ENCODE results near the gene GSK3A. TPM values are rescaled to one million over a fixed set of nuclear protein-coding genes. Genes with fewer than 3 reads are reported as not detected.
A peak's percentile ranks its signal among the peaks of the same experiment; 100 is the strongest.

GSK3A gene
- polyA plus RNA-seq, 4 donors = 48.5 to 73.0 (median 70.6) TPM

DNA sequence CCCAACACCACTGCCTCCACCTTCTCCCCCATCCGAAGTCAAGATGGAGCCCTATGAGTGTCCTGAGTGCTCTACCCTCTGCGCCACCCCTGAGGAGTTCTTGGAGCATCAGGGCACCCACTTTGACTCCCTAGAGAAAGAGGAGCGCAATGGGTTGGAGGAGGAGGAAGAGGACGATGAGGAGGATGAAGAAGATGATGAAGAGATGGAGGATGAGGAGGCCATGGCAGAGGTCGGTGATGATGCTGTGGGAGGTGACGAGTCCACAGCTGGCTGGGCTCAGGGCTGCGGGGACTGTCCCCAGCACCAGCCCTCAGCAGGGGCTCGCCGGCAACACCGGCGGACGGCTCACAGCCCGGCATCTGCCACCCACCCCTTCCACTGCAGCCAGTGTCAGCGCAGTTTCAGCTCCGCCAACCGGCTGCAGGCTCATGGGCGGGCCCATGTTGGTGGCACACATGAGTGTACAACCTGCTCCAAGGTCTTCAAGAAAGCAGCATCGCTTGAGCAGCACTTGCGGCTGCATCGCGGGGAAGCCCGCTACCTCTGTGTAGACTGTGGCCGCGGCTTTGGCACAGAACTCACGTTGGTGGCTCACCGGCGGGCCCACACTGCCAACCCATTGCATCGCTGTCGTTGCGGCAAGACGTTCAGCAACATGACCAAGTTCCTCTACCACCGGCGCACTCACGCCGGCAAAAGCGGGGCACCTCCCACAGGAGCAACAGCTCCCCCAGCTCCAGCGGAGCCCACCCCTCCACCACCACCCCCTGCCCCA lies 17.3 kb downstream of the GSK3A start:
- no peaks in the 10 kb centered on the region for H3K9me3 ChIP-seq (ENCODE audit: control insufficient read depth in 2 of 2, insufficient read depth in 1 of 2, low read depth in 1 of 2, low read length in 1 of 2)
- peaks cover 2 to 37% (median 3%) of the 10 kb centered on the region in 3 donors for H3K4me1 ChIP-seq (ENCODE audit: control insufficient read depth in 3 of 3, insufficient read depth in 2 of 3, low read depth in 1 of 3, low read length in 2 of 3)
- no peak for FAIRE-seq
- H3K4me3 ChIP-seq (ENCODE audit: low read depth in 1 of 3, low read length in 3 of 3) = no peak overlapping the region
- WGBS, 3 donors = 96% methylated on average over 33 to 37 of the region's 37 CpGs
- H3K36me3 ChIP-seq (ENCODE audit: control insufficient read depth in 3 of 3, insufficient read depth in 2 of 3, low read depth in 1 of 3, low read length in 3 of 3) = peaks cover 2 to 70% (median 21%) of the 10 kb centered on the region in 3 donors
- no peak overlapping the region for H3K27ac ChIP-seq (ENCODE audit: low read depth in 1 of 3, low read length in 2 of 3)
- no peaks in the 10 kb centered on the region for H3K27me3 ChIP-seq (ENCODE audit: control insufficient read depth in 3 of 3, insufficient read depth in 3 of 3, low read length in 3 of 3)
- DNase-seq = no peak

DNA sequence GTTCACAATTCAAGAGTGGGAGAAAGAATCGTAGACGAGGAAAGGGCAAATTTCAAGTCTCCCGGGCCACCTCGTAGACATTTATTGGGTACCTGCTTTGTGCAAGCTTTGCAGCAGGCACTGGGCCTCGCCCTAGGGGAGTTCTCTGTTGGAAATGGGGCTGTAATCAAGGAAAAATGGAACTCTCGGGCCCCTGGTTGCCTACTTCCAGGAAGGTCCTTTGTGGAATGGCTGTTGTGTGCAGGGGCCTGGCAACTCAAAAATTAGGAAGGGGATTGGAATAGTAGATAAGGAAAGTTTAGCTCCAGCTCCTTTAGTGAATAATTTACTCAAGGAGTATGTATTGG lies 21.7 kb downstream of the GSK3A start:
- no peak for FAIRE-seq
- peak overlapping the region; percentile 71 to 87 (median 83) for H3K4me3 ChIP-seq (ENCODE audit: low read depth in 1 of 3, low read length in 3 of 3)
- H3K4me1 ChIP-seq (ENCODE audit: control insufficient read depth in 3 of 3, insufficient read depth in 2 of 3, low read depth in 1 of 3, low read length in 2 of 3) = peaks cover 9 to 35% (median 12%) of the 10 kb centered on the region in 3 donors
- H3K27me3 ChIP-seq (ENCODE audit: control insufficient read depth in 3 of 3, insufficient read depth in 3 of 3, low read length in 3 of 3) = no peaks in the 10 kb centered on the region
- no peaks in the 10 kb centered on the region for H3K9me3 ChIP-seq (ENCODE audit: control insufficient read depth in 2 of 2, insufficient read depth in 1 of 2, low read depth in 1 of 2, low read length in 1 of 2)
- DNase-seq = no peak
- peak overlapping the region; percentile 67 to 78 (median 76) for H3K27ac ChIP-seq (ENCODE audit: low read depth in 1 of 3, low read length in 2 of 3)
- WGBS, 3 donors = 1 to 2% (median 1%) methylated on average over 6 of the region's 6 CpGs
- H3K36me3 ChIP-seq (ENCODE audit: control insufficient read depth in 3 of 3, insufficient read depth in 2 of 3, low read depth in 1 of 3, low read length in 3 of 3) = peaks cover under 1 to 29% (median 10%) of the 10 kb centered on the region in 3 donors

GRCh38 chr19:42219812-42220750 lies 22.3 kb downstream of the GSK3A start, which contains the start of gene ZNF526:
Gene ZNF526, plus strand, starts transcription at chr19:42220312. Its CDS starts 4,092 bp downstream, at chr19:42224404.
- peaks cover 9 to 42% (median 12%) of the 10 kb centered on the region in 3 donors for H3K4me1 ChIP-seq (ENCODE audit: control insufficient read depth in 3 of 3, insufficient read depth in 2 of 3, low read depth in 1 of 3, low read length in 2 of 3)
- no peaks in the 10 kb centered on the region for H3K9me3 ChIP-seq (ENCODE audit: control insufficient read depth in 2 of 2, insufficient read depth in 1 of 2, low read depth in 1 of 2, low read length in 1 of 2)
- DNase-seq (peak; percentile 99), FAIRE-seq (no peak)
- peaks cover 0 to 29% (median 4%) of the 10 kb centered on the region in 3 donors for H3K36me3 ChIP-seq (ENCODE audit: control insufficient read depth in 3 of 3, insufficient read depth in 2 of 3, low read depth in 1 of 3, low read length in 3 of 3)
- 0 to 1% (median 1%) methylated on average over 53 of the region's 53 CpGs for WGBS, 3 donors
- H3K27me3 ChIP-seq (ENCODE audit: control insufficient read depth in 3 of 3, insufficient read depth in 3 of 3, low read length in 3 of 3) = no peaks in the 10 kb centered on the region
- peak within 1 kb of the TSS; percentile 67 to 88 (median 81) for H3K27ac ChIP-seq (ENCODE audit: low read depth in 1 of 3, low read length in 2 of 3)
- peak within 1 kb of the TSS; percentile 71 to 87 (median 83) for H3K4me3 ChIP-seq (ENCODE audit: low read depth in 1 of 3, low read length in 3 of 3)

GRCh38 chr19:42217520-42218437 lies 24.6 kb downstream of the GSK3A start, which contains the start of gene DEDD2:
Gene DEDD2, minus strand, starts transcription at chr19:42217677. Its CDS starts 670 bp downstream, at chr19:42217007.
- peak; percentile 99 for DNase-seq
- Histone ChIP-seq H3K4me1 (ENCODE audit: control insufficient read depth in 3 of 3, insufficient read depth in 2 of 3, low read depth in 1 of 3, low read length in 2 of 3) (peaks cover 9 to 43% (median 12%) of the 10 kb centered on the region in 3 donors), H3K4me3 (ENCODE audit: low read depth in 1 of 3, low read length in 3 of 3) (peak within 1 kb of the TSS; percentile 68 to 89 (median 80)), H3K36me3 (ENCODE audit: control insufficient read depth in 3 of 3, insufficient read depth in 2 of 3, low read depth in 1 of 3, low read length in 3 of 3) (peaks cover 0 to 28% (median 0%) of the 10 kb centered on the region in 3 donors), H3K9me3 (ENCODE audit: control insufficient read depth in 2 of 2, insufficient read depth in 1 of 2, low read depth in 1 of 2, low read length in 1 of 2) (no peaks in the 10 kb centered on the region), H3K27me3 (ENCODE audit: control insufficient read depth in 3 of 3, insufficient read depth in 3 of 3, low read length in 3 of 3) (no peaks in the 10 kb centered on the region), H3K27ac (ENCODE audit: low read depth in 1 of 3, low read length in 2 of 3) (peak within 1 kb of the TSS; percentile 71 to 92 (median 87))
- FAIRE-seq = no peak
- WGBS, 3 donors = 16 to 18% (median 18%) methylated on average over 55 to 57 of the region's 57 CpGs

- FAIRE-seq (no peak), DNase-seq (peak; percentile 56 to 73)
- H3K36me3 ChIP-seq (ENCODE audit: control insufficient read depth in 3 of 3, insufficient read depth in 2 of 3, low read depth in 1 of 3, low read length in 3 of 3) = peaks cover 0 to 32% (median 0%) of the 10 kb centered on the region in 3 donors
- H3K27me3 ChIP-seq (ENCODE audit: control insufficient read depth in 3 of 3, insufficient read depth in 3 of 3, low read length in 3 of 3) = no peaks in the 10 kb centered on the region
- no peaks in the 10 kb centered on the region for H3K9me3 ChIP-seq (ENCODE audit: control insufficient read depth in 2 of 2, insufficient read depth in 1 of 2, low read depth in 1 of 2, low read length in 1 of 2)
- peak overlapping the region; percentile 49 to 92 (median 87) for H3K27ac ChIP-seq (ENCODE audit: low read depth in 1 of 3, low read length in 2 of 3)
- 0 to 2% (median 1%) methylated on average over 42 to 79 of the region's 79 CpGs for WGBS, 3 donors
- H3K4me1 ChIP-seq (ENCODE audit: control insufficient read depth in 3 of 3, insufficient read depth in 2 of 3, low read depth in 1 of 3, low read length in 2 of 3) = peaks cover 9 to 40% (median 12%) of the 10 kb centered on the region in 3 donors
- H3K4me3 ChIP-seq (ENCODE audit: low read depth in 1 of 3, low read length in 3 of 3) = peak overlapping the region; percentile 68 to 89 (median 80)
Observed at GRCh38 chr19:42216653-42217519, 25.5 kb downstream of the GSK3A start.

GRCh38 chr19:42214810-42215485 lies 27.5 kb downstream of the GSK3A start:
- no peak for FAIRE-seq
- H3K4me1 ChIP-seq (ENCODE audit: control insufficient read depth in 3 of 3, insufficient read depth in 2 of 3, low read depth in 1 of 3, low read length in 2 of 3) = peaks cover 6 to 28% (median 10%) of the 10 kb centered on the region in 3 donors
- H3K9me3 ChIP-seq (ENCODE audit: control insufficient read depth in 2 of 2, insufficient read depth in 1 of 2, low read depth in 1 of 2, low read length in 1 of 2) = no peaks in the 10 kb centered on the region
- no peaks in the 10 kb centered on the region for H3K27me3 ChIP-seq (ENCODE audit: control insufficient read depth in 3 of 3, insufficient read depth in 3 of 3, low read length in 3 of 3)
- DNase-seq = no peak
- H3K4me3 ChIP-seq (ENCODE audit: low read depth in 1 of 3, low read length in 3 of 3) = no peak overlapping the region
- H3K27ac ChIP-seq (ENCODE audit: low read depth in 1 of 3, low read length in 2 of 3) = no peak overlapping the region
- 65 to 74% (median 65%) methylated on average over 11 of the region's 11 CpGs for WGBS, 3 donors
- H3K36me3 ChIP-seq (ENCODE audit: control insufficient read depth in 3 of 3, insufficient read depth in 2 of 3, low read depth in 1 of 3, low read length in 3 of 3) = peaks cover 0 to 41% (median under 1%) of the 10 kb centered on the region in 3 donors

- H3K36me3 ChIP-seq (ENCODE audit: control insufficient read depth in 3 of 3, insufficient read depth in 2 of 3, low read depth in 1 of 3, low read length in 3 of 3) = peaks cover 0 to 60% (median 12%) of the 10 kb centered on the region in 3 donors
- WGBS, 3 donors = 57 to 78% (median 60%) methylated on average over 1 of the region's 1 CpG
- H3K27ac ChIP-seq (ENCODE audit: low read depth in 1 of 3, low read length in 2 of 3) = no peak overlapping the region
- DNase-seq (peak in 1 of 2 donors; percentile 48), FAIRE-seq (no peak)
- no peaks in the 10 kb centered on the region for H3K9me3 ChIP-seq (ENCODE audit: control insufficient read depth in 2 of 2, insufficient read depth in 1 of 2, low read depth in 1 of 2, low read length in 1 of 2)
- no peak overlapping the region for H3K4me3 ChIP-seq (ENCODE audit: low read depth in 1 of 3, low read length in 3 of 3)
- H3K4me1 ChIP-seq (ENCODE audit: control insufficient read depth in 3 of 3, insufficient read depth in 2 of 3, low read depth in 1 of 3, low read length in 2 of 3) = peaks cover 0 to 16% (median 3%) of the 10 kb centered on the region in 3 donors
- H3K27me3 ChIP-seq (ENCODE audit: control insufficient read depth in 3 of 3, insufficient read depth in 3 of 3, low read length in 3 of 3) = no peaks in the 10 kb centered on the region
Observed at GRCh38 chr19:42212886-42213285, 29.5 kb downstream of the GSK3A start.
